Smooth muscle cell of the pulmonary artery (primary cell): ENCODE results near the gene GPR153. TPM values are rescaled to one million over a fixed set of nuclear protein-coding genes. Genes with fewer than 3 reads are reported as not detected.

ENCODE experiments used
- total RNA-seq: library from RNA; depleted of rRNA; stranded (reverse); fragments of >200 nt; gene quantifications from 2 replicates; pipeline ENCODE4 v1.2.3, GENCODE V29; 2014

GPR153 gene
- 11.3 and 11.5 TPM in 2 replicates for total RNA-seq

DNA sequence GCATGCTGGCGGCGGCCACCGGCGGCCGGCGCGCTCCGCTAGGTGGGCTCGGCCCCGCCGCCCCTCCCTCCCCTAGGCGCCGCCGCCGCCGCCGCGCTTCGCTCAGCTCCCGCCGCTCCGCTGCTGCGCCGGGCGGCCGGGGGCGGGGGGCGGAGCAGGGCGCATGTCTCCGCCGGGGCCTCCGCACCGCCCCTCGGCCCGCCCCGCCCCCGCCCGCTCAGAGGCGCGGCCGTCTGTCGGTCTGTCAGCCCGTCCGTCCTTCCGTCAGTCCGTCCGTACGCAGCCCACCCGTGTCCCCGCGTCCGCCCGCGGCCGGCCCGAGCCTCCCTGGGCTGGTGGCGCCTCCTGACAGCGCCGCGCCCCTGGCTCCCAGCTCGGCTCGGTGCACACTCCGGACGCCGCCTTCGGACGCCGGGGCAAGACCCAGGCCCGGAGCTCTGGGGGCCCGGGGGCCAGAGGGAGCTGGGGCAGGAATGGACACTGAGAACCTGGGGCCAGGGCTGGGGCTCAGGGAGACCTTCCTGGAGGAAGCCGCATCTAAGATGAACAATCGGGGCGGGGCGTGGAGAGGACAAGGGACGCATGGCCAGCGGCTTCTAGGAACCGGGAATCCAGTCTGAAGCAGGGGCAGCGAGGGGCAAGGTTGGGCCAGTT lies at the start of gene GPR153:
Gene GPR153, minus strand, starts transcription at position 138 of the 654 bp plus-strand sequence. CDS start 6,193 bp downstream, outside the sequence.

DNA sequence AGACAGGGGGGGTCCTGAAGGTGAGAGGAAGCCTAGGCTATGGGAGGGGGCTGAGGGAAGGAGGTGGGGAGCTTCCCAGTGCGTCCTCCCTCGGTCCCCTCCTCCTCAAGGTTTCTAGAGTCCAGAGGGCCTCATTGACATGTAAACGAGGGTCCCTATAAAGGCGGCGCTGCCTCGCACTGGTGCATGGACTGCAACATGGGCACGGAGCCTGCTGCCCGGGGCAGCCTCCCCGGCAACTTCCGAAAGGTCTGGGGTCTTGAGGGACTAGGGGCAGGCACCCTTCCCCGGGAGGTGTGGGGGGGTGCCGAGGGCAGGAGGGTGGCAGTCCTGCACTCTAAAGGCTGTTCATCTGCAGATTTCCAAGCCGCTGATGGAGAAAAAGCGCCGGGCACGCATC lies 16.9 kb downstream of the GPR153 start, which contains the start of gene HES3:
Gene HES3, plus strand, starts transcription at position 187 of the 400 bp plus-strand sequence. Its CDS starts 187 bp downstream, at position 374.

GRCh38 chr1:6205849-6206519 lies 54.9 kb downstream of the GPR153 start, which contains the start of gene RNF207:
Gene RNF207, plus strand, starts transcription at chr1:6206119. Its CDS starts 417 bp downstream, at chr1:6206536.

DNA sequence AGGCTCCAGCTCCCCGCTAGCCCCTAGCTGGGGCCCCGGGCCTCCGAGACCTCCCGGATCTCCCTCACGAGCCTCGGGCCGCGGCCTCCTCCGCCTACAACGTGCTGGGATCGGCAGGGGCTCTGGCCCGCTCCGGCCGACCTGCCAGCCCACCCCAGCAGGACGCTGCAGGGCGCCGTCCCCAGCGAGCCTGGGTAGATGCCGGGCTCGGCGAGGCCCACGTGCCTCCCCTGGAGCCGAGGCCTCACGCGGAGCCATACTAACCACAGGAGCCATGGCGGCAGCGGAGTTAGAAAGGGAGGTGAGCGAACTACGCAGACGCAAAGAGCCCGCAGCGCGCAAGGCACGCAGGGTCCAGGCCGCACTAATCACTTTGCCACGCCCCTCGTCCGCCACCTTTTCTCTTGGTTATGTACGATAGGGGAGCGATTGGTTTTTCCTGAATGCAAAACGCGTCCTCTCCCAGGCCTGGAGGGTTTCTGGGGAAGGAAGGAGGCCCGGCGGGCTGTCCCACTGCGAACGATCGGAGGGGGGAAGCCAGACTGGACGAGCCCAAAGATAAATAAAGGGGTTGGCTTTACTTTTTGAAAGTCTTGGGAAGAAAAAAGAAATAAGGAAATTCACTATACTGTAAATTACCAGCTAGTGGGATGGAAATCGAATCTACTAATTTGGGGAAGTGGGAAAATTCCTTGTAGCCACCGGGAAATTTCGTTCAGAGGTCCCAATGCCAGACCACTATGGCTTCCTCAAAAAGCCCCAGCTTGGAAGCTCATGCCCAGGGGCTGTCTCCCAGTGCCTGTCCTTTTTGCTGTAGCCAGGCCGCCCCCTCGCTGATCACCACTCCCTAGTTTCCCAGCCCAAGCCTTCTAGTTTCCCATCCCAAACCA lies 61.4 kb downstream of the GPR153 start, which contains the start of gene RPL22:
Gene RPL22, minus strand, starts transcription at position 298 of the 890 bp plus-strand sequence. Its CDS starts 22 bp downstream, at position 276.

Other genes starting within 250 kb of the GPR153 start
- 5.0 and 7.6 TPM in 2 replicates for gene KCNAB2, start 215.2 kb downstream of the GPR153 start, total RNA-seq
- 0.13 TPM in 2 replicates for gene CHD5, start 80.8 kb downstream of the GPR153 start, total RNA-seq
- 103 and 121 TPM in 2 replicates for gene RPL22, start 61.5 kb downstream of the GPR153 start, total RNA-seq
- 11.1 and 20.8 TPM in 2 replicates for gene RNF207, start 55.0 kb downstream of the GPR153 start, total RNA-seq
- 121 and 136 TPM in 2 replicates for gene ICMT, start 25.1 kb downstream of the GPR153 start, total RNA-seq
- not detected in 2 replicates for gene HES3, start 16.9 kb downstream of the GPR153 start, total RNA-seq
- 31.7 and 92.7 TPM in 2 replicates for gene ACOT7, start 132.7 kb upstream of the GPR153 start, total RNA-seq
- 0.26 and 0.59 TPM in 2 replicates for gene HES2, start 158.8 kb upstream of the GPR153 start, total RNA-seq
- gene ESPN, start 163.7 kb upstream of the GPR153 start, total RNA-seq, result 0.07 TPM in 1 of 2 replicates, not detected in the other
- gene TNFRSF25, start 205.1 kb upstream of the GPR153 start, total RNA-seq, result 5.0 and 14.5 TPM in 2 replicates
- 12.5 and 37.3 TPM in 2 replicates for gene PLEKHG5, start 230.6 kb upstream of the GPR153 start, total RNA-seq